ENCODE data around the gene ADGRA1.

ADGRA1 gene

DNA sequence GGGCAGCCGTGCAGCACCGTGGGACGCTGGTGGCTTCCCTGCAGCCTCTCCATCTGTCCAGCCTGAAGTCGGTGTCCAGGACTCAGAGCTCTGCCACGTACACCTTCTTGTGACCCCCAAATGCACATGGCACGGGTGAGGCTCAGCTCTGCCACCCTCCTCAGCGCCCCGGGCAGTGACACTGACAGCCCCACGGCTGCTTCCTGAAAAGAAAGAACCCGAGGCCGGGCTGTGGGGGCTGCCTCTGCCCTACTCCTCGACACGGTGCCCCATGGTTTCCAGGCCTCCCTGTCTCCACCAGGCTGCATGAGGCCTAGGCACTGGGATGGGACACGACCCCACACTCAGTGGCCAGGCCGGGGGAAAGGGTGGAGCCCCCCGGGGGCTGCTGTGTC lies 13.7 kb downstream of the ADGRA1 start:
- TF ChIP-seq, protein P1, sequence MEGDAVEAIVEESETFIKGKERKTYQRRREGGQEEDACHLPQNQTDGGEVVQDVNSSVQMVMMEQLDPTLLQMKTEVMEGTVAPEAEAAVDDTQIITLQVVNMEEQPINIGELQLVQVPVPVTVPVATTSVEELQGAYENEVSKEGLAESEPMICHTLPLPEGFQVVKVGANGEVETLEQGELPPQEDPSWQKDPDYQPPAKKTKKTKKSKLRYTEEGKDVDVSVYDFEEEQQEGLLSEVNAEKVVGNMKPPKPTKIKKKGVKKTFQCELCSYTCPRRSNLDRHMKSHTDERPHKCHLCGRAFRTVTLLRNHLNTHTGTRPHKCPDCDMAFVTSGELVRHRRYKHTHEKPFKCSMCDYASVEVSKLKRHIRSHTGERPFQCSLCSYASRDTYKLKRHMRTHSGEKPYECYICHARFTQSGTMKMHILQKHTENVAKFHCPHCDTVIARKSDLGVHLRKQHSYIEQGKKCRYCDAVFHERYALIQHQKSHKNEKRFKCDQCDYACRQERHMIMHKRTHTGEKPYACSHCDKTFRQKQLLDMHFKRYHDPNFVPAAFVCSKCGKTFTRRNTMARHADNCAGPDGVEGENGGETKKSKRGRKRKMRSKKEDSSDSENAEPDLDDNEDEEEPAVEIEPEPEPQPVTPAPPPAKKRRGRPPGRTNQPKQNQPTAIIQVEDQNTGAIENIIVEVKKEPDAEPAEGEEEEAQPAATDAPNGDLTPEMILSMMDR (IDR thresholded peaks at IDR 0.05; ENCODE audit: low read depth, low read length, missing control alignments) = no peak
- no peak overlapping the region for H3K4me3 ChIP-seq (ENCODE audit: low read depth, low read length)
- in situ Hi-C loops (cut with HindIII; ENCODE audit: low sequenced_read_pairs) = no loop called here
- no peak for DNase-seq (ENCODE audit: low read depth)

DNA sequence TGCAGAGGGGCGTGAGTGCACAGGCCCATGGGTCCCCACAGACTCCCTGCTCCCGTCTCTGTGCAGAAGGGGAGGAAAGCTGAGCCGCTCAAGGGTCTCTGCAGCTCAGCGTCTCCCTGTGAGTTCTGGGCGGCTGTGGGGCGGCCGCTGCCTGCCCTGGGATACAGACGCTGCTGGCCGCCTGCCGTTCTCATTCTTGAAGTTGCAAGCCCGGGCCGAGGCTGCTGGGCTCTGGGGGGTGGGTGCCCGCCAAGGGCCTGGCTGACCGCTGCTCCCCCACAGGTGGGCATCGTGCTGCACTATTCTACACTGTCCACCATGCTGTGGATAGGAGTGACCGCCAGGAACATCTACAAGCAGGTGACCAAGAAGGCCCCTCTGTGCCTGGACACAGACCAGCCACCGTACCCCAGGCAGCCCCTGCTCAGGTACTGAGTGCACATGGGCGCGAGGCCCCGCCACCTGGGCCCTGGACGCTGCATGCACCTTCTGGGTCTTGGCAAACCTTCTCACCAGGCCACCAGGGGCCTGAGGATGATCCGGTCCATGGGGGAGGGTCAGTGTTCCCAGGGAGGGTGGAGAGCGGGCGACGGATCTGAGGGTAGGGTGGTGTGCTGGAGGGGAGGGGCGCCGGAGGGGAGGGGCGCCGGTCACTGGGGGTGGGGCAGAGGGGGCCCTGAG lies 14.8 kb downstream of the ADGRA1 start:
- no peak overlapping the region for H3K4me3 ChIP-seq (ENCODE audit: low read depth, low read length)
- no peak for DNase-seq (ENCODE audit: low read depth)
- in situ Hi-C loops (cut with HindIII; ENCODE audit: low sequenced_read_pairs) = no loop called here
- TF ChIP-seq, protein P1 (IDR thresholded peaks at IDR 0.05; ENCODE audit: low read depth, low read length, missing control alignments) = no peak

DNA sequence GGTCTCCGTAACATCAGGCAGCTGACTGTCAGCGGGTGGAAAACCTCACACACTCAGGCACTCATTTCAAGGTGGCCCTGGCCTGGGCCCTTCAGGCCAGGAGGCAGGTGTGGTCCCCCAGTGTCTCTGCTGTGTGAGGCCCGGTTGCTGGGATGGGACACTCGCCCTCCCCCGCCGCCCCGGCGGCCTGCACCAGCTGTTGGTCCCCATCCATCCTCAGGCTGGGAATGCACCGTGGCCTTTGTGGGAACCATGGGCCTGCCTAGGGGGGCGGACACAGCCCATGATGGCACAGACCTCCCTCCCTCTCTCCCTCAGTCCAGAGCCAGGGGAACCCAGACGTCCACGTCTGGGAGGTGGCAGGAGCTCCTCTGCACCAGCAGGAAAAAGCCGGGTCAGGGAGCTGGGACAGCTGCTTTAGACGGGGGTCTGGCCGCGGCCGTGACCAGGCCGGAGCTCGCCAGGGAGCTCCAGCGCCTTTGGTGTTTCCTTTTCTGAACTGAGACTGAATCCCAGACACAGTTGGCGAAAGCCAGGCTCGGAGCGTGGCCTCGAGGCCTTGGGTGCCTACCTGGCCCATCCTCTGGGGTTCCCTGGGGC lies 15.7 kb downstream of the ADGRA1 start:
- H3K4me3 ChIP-seq (ENCODE audit: low read depth, low read length) = no peak overlapping the region
- no peak for DNase-seq (ENCODE audit: low read depth)
- TF ChIP-seq, protein P1 (IDR thresholded peaks at IDR 0.05; ENCODE audit: low read depth, low read length, missing control alignments) = no peak
- in situ Hi-C loops (cut with HindIII; ENCODE audit: low sequenced_read_pairs) = no loop called here

DNA sequence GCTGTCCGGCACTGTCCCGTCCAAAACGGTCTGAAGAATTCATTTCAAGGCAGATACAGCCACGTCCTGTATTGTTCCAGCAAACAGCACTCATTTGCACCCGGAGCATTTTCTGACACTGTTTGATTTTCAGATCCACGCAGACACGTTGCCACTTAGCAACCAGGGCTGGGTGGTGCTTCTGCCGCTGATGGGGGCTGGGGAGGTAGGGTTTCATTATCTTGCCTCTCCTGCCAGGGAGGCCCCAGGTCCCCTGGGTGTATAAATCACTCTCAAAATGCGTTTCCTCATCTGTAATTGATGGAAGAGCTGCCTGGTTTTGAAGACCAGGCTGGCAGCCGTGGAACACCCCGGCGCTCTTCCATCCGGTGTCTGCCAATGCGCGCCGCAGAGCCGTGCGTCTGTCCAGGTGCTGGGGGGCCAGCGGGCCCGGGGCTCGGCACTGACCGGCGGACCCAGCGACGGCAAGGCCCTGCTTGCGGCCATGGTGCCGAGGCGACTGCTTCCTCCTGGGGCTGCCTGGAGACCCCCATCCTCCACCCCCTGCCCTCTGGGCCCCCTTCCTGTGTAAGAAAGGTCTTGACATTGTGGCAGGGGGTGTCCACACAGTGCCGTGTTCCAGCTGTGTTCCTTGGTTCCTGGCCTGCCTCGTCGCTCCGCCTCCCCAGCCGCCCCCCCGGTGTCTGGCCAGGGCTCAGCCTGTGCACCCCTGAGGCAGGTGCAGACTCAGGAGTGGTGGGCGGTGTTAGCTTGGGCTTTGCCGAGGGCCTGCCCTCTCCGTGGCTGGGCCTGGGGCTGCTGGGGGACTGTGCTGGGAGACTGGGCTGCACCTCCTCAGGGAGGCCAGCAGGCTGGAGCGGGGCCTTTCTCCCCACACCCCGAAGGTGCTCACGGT lies 16.6 kb downstream of the ADGRA1 start:
- TF ChIP-seq, protein P1 (IDR thresholded peaks at IDR 0.05; ENCODE audit: low read depth, low read length, missing control alignments) = no peak
- in situ Hi-C loops (cut with HindIII; ENCODE audit: low sequenced_read_pairs) = no loop called here
- no peak for DNase-seq (ENCODE audit: low read depth)
- H3K4me3 ChIP-seq (ENCODE audit: low read depth, low read length) = no peak overlapping the region

DNA sequence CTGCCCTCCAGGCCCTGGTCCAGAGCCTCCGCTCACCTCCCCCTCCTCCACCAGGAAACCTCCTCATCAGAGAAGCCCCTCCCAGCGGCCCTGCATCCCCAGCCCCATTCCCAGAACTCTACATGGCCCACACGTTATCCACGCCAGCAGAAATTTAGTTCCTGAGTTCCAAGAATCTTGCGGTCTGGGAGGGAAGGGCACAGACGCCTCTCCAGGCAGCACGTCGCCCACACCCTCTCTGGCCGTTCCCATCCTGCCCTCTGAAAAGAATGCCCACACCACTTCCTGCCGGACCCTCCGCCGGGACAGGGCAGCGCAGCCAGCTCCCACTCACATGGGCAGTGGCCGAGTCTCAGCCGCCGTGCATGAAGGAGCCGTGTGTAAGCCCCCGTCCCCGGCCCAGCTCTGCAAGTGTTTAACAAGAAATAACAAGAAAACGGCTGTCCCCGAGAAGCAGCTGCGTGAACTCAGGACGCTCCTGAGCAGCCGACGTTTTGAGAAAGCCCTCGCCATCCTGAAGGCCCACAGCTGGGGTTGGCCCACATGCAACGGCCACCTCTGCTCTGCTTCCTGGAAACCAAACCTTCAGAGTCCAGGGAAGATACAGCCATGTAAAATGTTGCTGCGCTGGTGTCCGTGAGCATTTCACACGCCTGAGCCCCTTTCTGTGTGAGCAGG lies 17.4 kb downstream of the ADGRA1 start:
- TF ChIP-seq, protein P1 (IDR thresholded peaks at IDR 0.05; ENCODE audit: low read depth, low read length, missing control alignments) = no peak
- no peak overlapping the region for H3K4me3 ChIP-seq (ENCODE audit: low read depth, low read length)
- in situ Hi-C loops (cut with HindIII; ENCODE audit: low sequenced_read_pairs) = no loop called here
- DNase-seq (ENCODE audit: low read depth) = no peak
